Renal cortical epithelial cell (primary cell): ENCODE results near the gene ZNF256. TPM values are rescaled to one million over a fixed set of nuclear protein-coding genes. Genes with fewer than 3 reads are reported as not detected.
A peak's percentile ranks its signal among the peaks of the same experiment; 100 is the strongest.

Experiments used
- DNase-seq: peaks from one replicate; pipeline ENCODE4 v3.0.0-alpha.2; 2011; ENCODE audit warnings: low read depth
- total RNA-seq: library from RNA; depleted of rRNA; stranded (reverse); fragments of >200 nt; gene quantifications from 2 replicates; pipeline ENCODE4 v1.2.3, GENCODE V29; 2014

ZNF256 gene
- 3.5 and 6.8 TPM in 2 replicates for total RNA-seq

- DNase-seq = peak; percentile 85
Observed at GRCh38 chr19:57947419-57948134, at the start of gene ZNF256. TSS of gene ZNF256 (minus strand) at chr19:57947706. CDS start at chr19:57947474, 232 bp downstream.

GRCh38 chr19:57992841-57993240, 45.3 kb upstream of the ZNF256 start:
- no peak for DNase-seq

- peak; percentile 18 for DNase-seq
Observed at GRCh38 chr19:57978586-57979289, 31.2 kb upstream of the ZNF256 start.

- DNase-seq = no peak
Observed at GRCh38 chr19:57974434-57974833, 26.9 kb upstream of the ZNF256 start, which contains the start of gene C19orf18. TSS of gene C19orf18 (minus strand) at chr19:57974534. CDS start at chr19:57974432, 102 bp downstream.

- no peak for DNase-seq
Observed at GRCh38 chr19:57964761-57965160, 17.3 kb upstream of the ZNF256 start.

- no peak for DNase-seq
Observed at GRCh38 chr19:57961785-57962184, 14.3 kb upstream of the ZNF256 start.

GRCh38 chr19:57954996-57955395, 7.5 kb upstream of the ZNF256 start:
- no peak for DNase-seq

GRCh38 chr19:57949702-57950101, 2.2 kb upstream of the ZNF256 start:
- DNase-seq = no peak

- no peak for DNase-seq
Observed at GRCh38 chr19:57949296-57949695, 1.8 kb upstream of the ZNF256 start.

GRCh38 chr19:57947088-57947418, 453 bp downstream of the ZNF256 start:
- no peak for DNase-seq

GRCh38 chr19:57946316-57946715, 1.2 kb downstream of the ZNF256 start:
- DNase-seq = no peak

GRCh38 chr19:57941593-57941992, 5.9 kb downstream of the ZNF256 start:
- DNase-seq = no peak

GRCh38 chr19:57935731-57936130, 11.8 kb downstream of the ZNF256 start:
- DNase-seq = no peak

GRCh38 chr19:57934820-57935665, 12.5 kb downstream of the ZNF256 start, which contains the start of gene ZNF418:
TSS of gene ZNF418 (minus strand) at chr19:57935402. CDS start at chr19:57933822, 1,580 bp downstream.
- peak; percentile 86 for DNase-seq

GRCh38 chr19:57927587-57927986, 19.9 kb downstream of the ZNF256 start:
- no peak for DNase-seq

- peak; percentile 95 for DNase-seq
Observed at GRCh38 chr19:57916168-57916995, 31.1 kb downstream of the ZNF256 start, which contains the start of gene ZNF417. TSS of gene ZNF417 (minus strand) at chr19:57916592. CDS start at chr19:57916411, 181 bp downstream.

- no peak for DNase-seq
Observed at GRCh38 chr19:57914531-57914930, 33.0 kb downstream of the ZNF256 start.

- no peak for DNase-seq
Observed at GRCh38 chr19:57907394-57907793, 40.1 kb downstream of the ZNF256 start.

- DNase-seq = no peak
Observed at GRCh38 chr19:57905258-57905657, 42.2 kb downstream of the ZNF256 start.

- no peak for DNase-seq
Observed at GRCh38 chr19:57903618-57904184, 43.8 kb downstream of the ZNF256 start.

- DNase-seq = no peak
Observed at GRCh38 chr19:57900311-57900710, 47.2 kb downstream of the ZNF256 start.
